Smooth muscle cell (in vitro differentiated cells): ENCODE measurements around the gene FOXP2. TPM values are rescaled to one million over a fixed set of nuclear protein-coding genes. Genes with fewer than 3 reads are reported as not detected.

Source experiments
- DNase-seq: peaks from one replicate; lab custom pipeline; 2025; ENCODE audit not compliant: unreplicated experiment; lab: John Stamatoyannopoulos, UW
- H2AFZ ChIP-seq: fragments of 200-600 bp; sonication (generic); 2 replicates; pipeline ENCODE4 v1.6.0; 2016; ENCODE audit warnings: antibody characterized with exemption, low read depth, mild to moderate bottlenecking
- H3F3A ChIP-seq: fragments of 200-600 bp; sonication (generic); 2 replicates; pipeline ENCODE4 v1.6.0; 2017; ENCODE audit warnings: antibody characterized with exemption, low read depth
- H3K27ac ChIP-seq: fragments of 200-600 bp; sonication (generic); 2 replicates; pipeline ENCODE4 v1.5.1; 2016; ENCODE audit warnings: low read depth, mild to moderate bottlenecking
- H3K27me3 ChIP-seq: fragments of 200-600 bp; sonication (generic); 2 replicates; pipeline ENCODE4 v1.6.1; 2016; ENCODE audit warnings: low read depth, mild to moderate bottlenecking
- H3K36me3 ChIP-seq: fragments of 200-600 bp; sonication (generic); 2 replicates; pipeline ENCODE4 v1.5.1; 2016; ENCODE audit warnings: low read depth
- H3K4me1 ChIP-seq: fragments of 200-600 bp; sonication (generic); 2 replicates; pipeline ENCODE4 v1.5.1; 2016; ENCODE audit warnings: low read depth
- H3K4me2 ChIP-seq: fragments of 200-600 bp; sonication (generic); 2 replicates; pipeline ENCODE4 v1.6.0; 2016; ENCODE audit warnings: mild to moderate bottlenecking
- H3K4me3 ChIP-seq: fragments of 200-600 bp; sonication (generic); 2 replicates; pipeline ENCODE4 v1.5.1; 2016; ENCODE audit warnings: mild to moderate bottlenecking
- H3K79me2 ChIP-seq: fragments of 200-600 bp; sonication (generic); 2 replicates; pipeline ENCODE4 v1.6.0; 2016; ENCODE audit warnings: low read depth, mild to moderate bottlenecking
- H3K9ac ChIP-seq: fragments of 200-600 bp; sonication (generic); 2 replicates; pipeline ENCODE4 v1.6.0; 2016; ENCODE audit warnings: low read depth
- H3K9me3 ChIP-seq: fragments of 200-600 bp; sonication (generic); replicated peaks from 2 replicates; pipeline ENCODE4 v1.5.1; 2016; ENCODE audit warnings: low read depth
- H4K20me1 ChIP-seq: fragments of 200-600 bp; sonication (generic); 2 replicates; pipeline ENCODE4 v1.6.0; 2016; ENCODE audit warnings: low read depth
- WGBS: methylation state at CpG from one replicate; pipeline ENCODE4 v1.1.7; 2016; ENCODE audit warnings: low lambda C conversion rate; 5-methylcytosine and 5-hydroxymethylcytosine counted together
- polyA plus RNA-seq: library from polyadenylated mRNA; unstranded; fragments of >200 nt; fragmentation: Nextera tagmentation; extraction: Ambion mirVana; gene quantifications from 2 replicates; pipeline ENCODE4 v1.2.1, GENCODE V29; 2016
- total RNA-seq: library from RNA; depleted of rRNA; stranded (reverse); fragments of >200 nt; gene quantifications from 2 replicates; pipeline ENCODE4 v1.2.3, GENCODE V29; 2014
- TF ChIP-seq, protein P1 (sequence below): fragments of 200-600 bp; sonication (generic); IDR thresholded peaks from 2 replicates; pipeline ENCODE4 v1.5.1; 2017; ENCODE audit warnings: borderline replicate concordance, mild to moderate bottlenecking, antibody characterized with exemption; ENCODE audit not compliant: insufficient read depth, poor library complexity, severe bottlenecking

Gene FOXP2
- total and polyA plus RNA-seq, 2 experiments from 2014 or later = 0.86 to 1.1 TPM

DNA sequence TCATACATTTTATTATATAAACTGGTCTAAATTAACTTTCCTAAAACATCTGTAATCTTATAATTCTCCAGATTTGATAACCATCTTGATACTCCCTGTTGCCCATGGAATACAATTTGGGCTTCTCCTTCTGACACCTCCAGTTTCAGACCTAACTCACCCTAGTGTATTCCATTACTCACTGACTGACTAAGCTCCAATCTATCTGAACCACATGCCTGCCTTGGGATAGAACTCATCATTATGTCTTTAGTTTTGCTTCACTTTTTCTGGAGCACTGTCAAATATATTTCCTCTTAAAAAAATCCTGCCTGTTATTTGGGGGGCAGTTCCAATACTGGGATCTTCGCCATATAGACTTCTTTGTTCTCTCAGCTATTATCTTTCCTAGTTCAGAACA is 4.9 kb upstream of the FOXP2 start:
- Histone ChIP-seq H3K27ac (no peak overlapping the region), H3K4me2 (no peak overlapping the region), H3K9ac (no peak overlapping the region), H3K4me1 (peaks cover under 1% of the 10 kb centered on the region), H3K9me3 (no peaks in the 10 kb centered on the region), H3K4me3 (no peak overlapping the region), H3F3A (no peaks in the 10 kb centered on the region), H3K36me3 (no peaks in the 10 kb centered on the region), H4K20me1 (no peaks in the 10 kb centered on the region), H2AFZ (no peak overlapping the region), H3K79me2 (no peaks in the 10 kb centered on the region), H3K27me3 (peaks cover 17% of the 10 kb centered on the region)
- TF ChIP-seq, protein P1, sequence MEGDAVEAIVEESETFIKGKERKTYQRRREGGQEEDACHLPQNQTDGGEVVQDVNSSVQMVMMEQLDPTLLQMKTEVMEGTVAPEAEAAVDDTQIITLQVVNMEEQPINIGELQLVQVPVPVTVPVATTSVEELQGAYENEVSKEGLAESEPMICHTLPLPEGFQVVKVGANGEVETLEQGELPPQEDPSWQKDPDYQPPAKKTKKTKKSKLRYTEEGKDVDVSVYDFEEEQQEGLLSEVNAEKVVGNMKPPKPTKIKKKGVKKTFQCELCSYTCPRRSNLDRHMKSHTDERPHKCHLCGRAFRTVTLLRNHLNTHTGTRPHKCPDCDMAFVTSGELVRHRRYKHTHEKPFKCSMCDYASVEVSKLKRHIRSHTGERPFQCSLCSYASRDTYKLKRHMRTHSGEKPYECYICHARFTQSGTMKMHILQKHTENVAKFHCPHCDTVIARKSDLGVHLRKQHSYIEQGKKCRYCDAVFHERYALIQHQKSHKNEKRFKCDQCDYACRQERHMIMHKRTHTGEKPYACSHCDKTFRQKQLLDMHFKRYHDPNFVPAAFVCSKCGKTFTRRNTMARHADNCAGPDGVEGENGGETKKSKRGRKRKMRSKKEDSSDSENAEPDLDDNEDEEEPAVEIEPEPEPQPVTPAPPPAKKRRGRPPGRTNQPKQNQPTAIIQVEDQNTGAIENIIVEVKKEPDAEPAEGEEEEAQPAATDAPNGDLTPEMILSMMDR = no peak
- 85% methylated on average over 1 of the region's 1 CpG for WGBS
- DNase-seq = no peak

DNA sequence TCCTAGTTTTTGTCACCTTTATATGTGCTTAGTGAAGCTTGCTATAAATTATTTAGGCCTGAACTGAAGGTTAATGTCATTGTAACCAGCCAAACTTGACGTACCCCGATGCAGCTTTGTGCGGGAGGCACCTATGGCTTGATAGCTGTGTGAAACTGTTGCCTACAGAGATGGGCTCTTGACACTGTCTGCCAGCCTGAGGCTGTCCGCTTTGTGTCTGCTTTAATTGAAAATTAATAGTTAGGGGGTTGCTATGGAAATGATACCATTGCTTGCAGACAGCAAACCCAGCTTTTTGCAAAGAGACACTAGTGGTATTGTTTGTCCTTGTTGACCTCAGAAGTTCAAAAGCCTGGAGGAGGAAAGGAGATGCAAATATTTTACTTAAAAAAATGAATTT is 2.1 kb upstream of the FOXP2 start:
- no peaks in the 10 kb centered on the region for H3K36me3 ChIP-seq
- H4K20me1 ChIP-seq = no peaks in the 10 kb centered on the region
- H3K27me3 ChIP-seq = peaks cover 2% of the 10 kb centered on the region
- H3K4me1 ChIP-seq = peaks cover 5% of the 10 kb centered on the region
- DNase-seq = no peak
- H3K27ac ChIP-seq = no peak overlapping the region
- TF ChIP-seq, protein P1 = no peak
- no peak overlapping the region for H3K9ac ChIP-seq
- H3K4me3 ChIP-seq = no peak overlapping the region
- no peaks in the 10 kb centered on the region for H3K79me2 ChIP-seq
- WGBS = 87% methylated on average over 4 of the region's 4 CpGs
- no peaks in the 10 kb centered on the region for H3F3A ChIP-seq
- no peak overlapping the region for H2AFZ ChIP-seq
- H3K4me2 ChIP-seq = no peak overlapping the region
- H3K9me3 ChIP-seq = no peaks in the 10 kb centered on the region

- Histone ChIP-seq H4K20me1 (no peaks in the 10 kb centered on the region), H3K27me3 (no peaks in the 10 kb centered on the region), H3K4me3 (no peak overlapping the region), H3F3A (no peaks in the 10 kb centered on the region), H3K79me2 (no peaks in the 10 kb centered on the region), H3K27ac (no peak overlapping the region), H2AFZ (peak overlapping the region; percentile 86), H3K4me1 (peaks cover 5% of the 10 kb centered on the region), H3K9ac (no peak overlapping the region), H3K36me3 (no peaks in the 10 kb centered on the region), H3K4me2 (peak overlapping the region; percentile 84), H3K9me3 (no peaks in the 10 kb centered on the region)
- WGBS = 38% methylated on average over 4 of the region's 4 CpGs
- DNase-seq = no peak
- TF ChIP-seq, protein P1 = no peak
These were observed 857 bp upstream of the FOXP2 start for GRCh38 chr7:114413761-114414155.
